Common myeloid progenitor, CD34-positive (primary cell): ENCODE measurements around the gene ARMH3.

Experiments
- CTCF ChIA-PET: fragments of 350-600 bp; sonication (Branson Sonifier 250); formaldehyde crosslinking; loops from one replicate; lab custom pipeline; 2021; ENCODE audit warnings: antibody characterized with exemption; lab: Charles Lee
- POLR2A ChIA-PET: fragments of 350-600 bp; sonication (Branson Sonifier 250); formaldehyde crosslinking; loops from one replicate; lab custom pipeline; 2021; ENCODE audit warnings: antibody characterized with exemption; lab: Charles Lee
- DNase-seq, 3 donors: peaks; one replicate each; pipeline versions ENCODE4 v3.0.0 to v3.0.0-alpha.2; 2013
- H3K27ac ChIP-seq, 2 experiments: 1 replicate in 1 of 2; 2 replicates in 1 of 2; pipeline ENCODE4 v1.7.0; 2013; ENCODE audit warnings: inconsistent platforms in 2 of 2, low read length in 2 of 2, mild to moderate bottlenecking in 2 of 2, low read depth in 1 of 2, moderate library complexity in 1 of 2; ENCODE audit not compliant: severe bottlenecking in 2 of 2, insufficient read depth in 1 of 2, poor library complexity in 1 of 2
- H3K27me3 ChIP-seq, 5 experiments: replicated peaks in 2 of 5; 1 replicate in 3 of 5; 2 replicates in 2 of 5; pipeline versions ENCODE4 v1.6.1 to v1.7.0; 2013; ENCODE audit warnings: low read length in 4 of 5, mild to moderate bottlenecking in 2 of 5, moderate library complexity in 2 of 5, inconsistent platforms in 1 of 5; ENCODE audit not compliant: insufficient read depth in 5 of 5, control insufficient read depth in 4 of 5
- H3K36me3 ChIP-seq, 4 experiments: 1 replicate in 2 of 4; 2 replicates in 2 of 4; pipeline versions ENCODE4 v1.6.1 to v1.7.0; 2013; ENCODE audit warnings: low read length in 3 of 4, control low read depth in 1 of 4, mild to moderate bottlenecking in 1 of 4; ENCODE audit not compliant: control insufficient read depth in 4 of 4, insufficient read depth in 4 of 4
- H3K4me1 ChIP-seq, 4 experiments: 1 replicate in 3 of 4; 2 replicates in 1 of 4; pipeline versions ENCODE4 v1.6.1 to v1.7.1; 2013; ENCODE audit warnings: low read length in 3 of 4, mild to moderate bottlenecking in 3 of 4, control low read depth in 1 of 4, inconsistent platforms in 1 of 4, moderate library complexity in 1 of 4; ENCODE audit not compliant: control insufficient read depth in 4 of 4, insufficient read depth in 4 of 4; ENCODE audit errors: control extremely low read depth in 1 of 4
- H3K4me3 ChIP-seq, 7 experiments: 1 replicate in 4 of 7; 2 replicates in 3 of 7; pipeline versions ENCODE4 v1.5.1 to v1.7.0; 2013; ENCODE audit warnings: mild to moderate bottlenecking in 7 of 7, low read length in 6 of 7, moderate library complexity in 6 of 7, inconsistent platforms in 2 of 7, low read depth in 2 of 7, control low read depth in 1 of 7; ENCODE audit not compliant: insufficient read depth in 4 of 7, control insufficient read depth in 1 of 7; ENCODE audit errors: extremely low read depth in 1 of 7
- H3K9me3 ChIP-seq, 5 experiments: 1 replicate in 4 of 5; 2 replicates in 1 of 5; pipeline versions ENCODE4 v1.6.1 to v1.7.1; 2013; ENCODE audit warnings: low read length in 4 of 5, mild to moderate bottlenecking in 2 of 5, inconsistent platforms in 1 of 5, low read depth in 1 of 5, moderate library complexity in 1 of 5; ENCODE audit not compliant: control insufficient read depth in 4 of 5, insufficient read depth in 2 of 5; ENCODE audit errors: control extremely low read depth in 1 of 5
- WGBS: methylation state at CpG from one replicate; pipeline ENCODE4 v1.1.5; 2013; ENCODE audit not compliant: insufficient coverage; 5-methylcytosine and 5-hydroxymethylcytosine counted together

The ARMH3 gene

GRCh38 chr10:102004376-102004775, 51.6 kb downstream of the ARMH3 start:
- ChIA-PET CTCF (interaction anchor here (0.9 kb wide), 1 partner anchor 69 kb away, joined by 3 read pairs; no protein-coding TSS in a partner anchor), POLR2A (interaction anchor here (0.6 kb wide), 2 partner anchors 13 to 240 kb away, joined by 3 read pairs; no protein-coding TSS in a partner anchor)
- no peak overlapping the region for H3K27ac ChIP-seq
- peaks cover 7 to 53% (median 35%) of the 10 kb centered on the region in 4 experiments for H3K36me3 ChIP-seq
- H3K4me1 ChIP-seq: peaks cover 0 to 3% (median 0%) of the 10 kb centered on the region in 4 experiments
- DNase-seq: no peak
- H3K4me3 ChIP-seq: no peak overlapping the region
- no peaks in the 10 kb centered on the region for H3K27me3 ChIP-seq
- no peaks in the 10 kb centered on the region for H3K9me3 ChIP-seq

DNA sequence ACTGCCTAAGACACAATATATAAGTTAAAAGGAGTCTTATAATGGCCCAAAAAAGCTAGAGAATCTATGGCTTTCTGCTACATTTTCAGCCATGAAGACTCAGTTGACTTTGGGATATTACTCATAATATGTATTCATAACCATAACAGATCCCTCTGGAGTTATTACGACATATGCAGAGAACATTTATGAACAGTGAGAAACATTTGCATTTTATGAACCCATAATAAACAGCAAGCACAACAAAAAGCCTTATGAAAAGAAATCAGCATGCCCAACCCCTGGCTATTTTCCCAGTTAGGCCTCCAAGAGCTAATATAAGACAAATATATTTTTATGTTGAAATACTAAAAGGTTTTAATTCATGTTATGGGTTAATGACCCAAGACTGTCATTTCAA, 52.4 kb downstream of the ARMH3 start:
- Histone ChIP-seq H3K27ac (no peak overlapping the region), H3K27me3 (no peaks in the 10 kb centered on the region), H3K9me3 (no peaks in the 10 kb centered on the region), H3K4me3 (no peak overlapping the region), H3K4me1 (peaks cover 0 to 3% (median 0%) of the 10 kb centered on the region in 4 experiments), H3K36me3 (peaks cover 7 to 49% (median 31%) of the 10 kb centered on the region in 4 experiments)
- POLR2A ChIA-PET: interaction anchor here (0.6 kb wide), 1 partner anchor 10 kb away, joined by 3 read pairs; no protein-coding TSS in a partner anchor
- no CpG with 5 or more reads among the region's 1 CpG for WGBS
- no peak for DNase-seq
- CTCF ChIA-PET: interaction anchor here (0.7 to 2.6 kb wide), 6 partner anchors 9 to 145 kb away, joined by 3 to 6 read pairs (median 4); no protein-coding TSS in a partner anchor

- H3K4me3 ChIP-seq: no peak overlapping the region
- no peaks in the 10 kb centered on the region for H3K27me3 ChIP-seq
- 97% methylated on average over 3 of the region's 3 CpGs for WGBS
- H3K4me1 ChIP-seq: no peaks in the 10 kb centered on the region
- peaks cover 11 to 56% (median 34%) of the 10 kb centered on the region in 4 experiments for H3K36me3 ChIP-seq
- ChIA-PET CTCF (interaction anchor here (1.0 to 2.6 kb wide), 3 partner anchors 9 to 114 kb away, joined by 3 to 6 read pairs (median 6); no protein-coding TSS in a partner anchor), POLR2A (no interaction called here)
- peak in 1 of 3 donors; percentile 6 for DNase-seq
- H3K9me3 ChIP-seq: no peaks in the 10 kb centered on the region
- H3K27ac ChIP-seq: no peak overlapping the region
Observed at GRCh38 chr10:102001435-102002068, 54.4 kb downstream of the ARMH3 start.

- Histone ChIP-seq H3K27me3 (no peaks in the 10 kb centered on the region), H3K27ac (no peak overlapping the region), H3K9me3 (no peaks in the 10 kb centered on the region), H3K4me3 (no peak overlapping the region), H3K4me1 (no peaks in the 10 kb centered on the region), H3K36me3 (peaks cover 9 to 54% (median 33%) of the 10 kb centered on the region in 4 experiments)
- DNase-seq: no peak
- ChIA-PET POLR2A (interaction anchor here (0.6 kb wide), 1 partner anchor 111 kb away, joined by 4 read pairs; no protein-coding TSS in a partner anchor), CTCF (interaction anchor here (1.0 to 3.9 kb wide), 4 partner anchors 12 to 81 kb away, joined by 3 to 28 read pairs (median 4); no protein-coding TSS in a partner anchor)
- WGBS: 100% methylated on average over 2 of the region's 2 CpGs
Observed at GRCh38 chr10:101997803-101998202, 58.2 kb downstream of the ARMH3 start.

GRCh38 chr10:101995451-101996063, 60.4 kb downstream of the ARMH3 start:
- POLR2A ChIA-PET: no interaction called here
- CTCF ChIA-PET: interaction anchor here (1.1 kb wide), 1 partner anchor 13 kb away, joined by 3 read pairs; no protein-coding TSS in a partner anchor
- WGBS: 100% methylated on average over 1 of the region's 1 CpG

DNA sequence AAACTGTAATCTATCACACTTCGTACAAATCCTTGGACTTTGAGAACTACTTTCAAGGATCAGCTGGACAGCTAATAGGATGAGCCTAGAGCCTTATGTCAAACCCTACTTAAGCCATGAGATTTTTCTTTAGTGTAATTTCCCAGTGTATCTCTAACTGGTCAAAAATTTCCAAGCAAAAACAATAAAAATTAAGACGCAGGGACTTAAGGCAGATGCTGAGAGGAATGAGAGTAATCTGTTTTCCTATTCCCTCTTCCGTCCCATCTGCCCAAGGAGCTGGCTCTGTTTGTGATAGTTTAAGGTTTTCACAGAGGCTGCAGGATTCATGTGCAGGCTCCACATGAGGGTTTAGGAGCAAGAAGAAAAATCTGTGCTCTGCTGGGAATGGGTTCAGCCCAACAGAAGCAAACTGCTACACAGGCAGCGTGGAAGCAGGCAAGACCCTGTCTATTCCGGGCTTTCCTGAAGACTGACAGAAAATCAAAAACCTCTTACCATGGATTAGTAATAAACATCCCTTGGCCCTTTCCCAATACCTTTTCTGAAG, 62.2 kb downstream of the ARMH3 start:
- Histone ChIP-seq H3K4me3 (no peak overlapping the region), H3K9me3 (no peaks in the 10 kb centered on the region), H3K27me3 (no peaks in the 10 kb centered on the region), H3K36me3 (peaks cover 13 to 67% (median 42%) of the 10 kb centered on the region in 4 experiments), H3K4me1 (no peaks in the 10 kb centered on the region), H3K27ac (no peak overlapping the region)
- 94% methylated on average over 5 of the region's 5 CpGs for WGBS
- ChIA-PET CTCF (interaction anchor here (0.7 to 2.4 kb wide), 4 partner anchors 10 to 106 kb away, joined by 3 to 8 read pairs (median 4); no protein-coding TSS in a partner anchor), POLR2A (interaction anchor here (0.7 kb wide), 1 partner anchor 10 kb away, joined by 3 read pairs; no protein-coding TSS in a partner anchor)
- DNase-seq: no peak

More at GRCh38 chr10:101995451-101996063, 60.4 kb downstream of the ARMH3 start:
- no peaks in the 10 kb centered on the region for H3K9me3 ChIP-seq
- DNase-seq: no peak
- H3K4me3 ChIP-seq: no peak overlapping the region
- H3K27me3 ChIP-seq: no peaks in the 10 kb centered on the region
- no peaks in the 10 kb centered on the region for H3K4me1 ChIP-seq
- peaks cover 12 to 65% (median 35%) of the 10 kb centered on the region in 4 experiments for H3K36me3 ChIP-seq
- no peak overlapping the region for H3K27ac ChIP-seq
